ENCODE measurements around the gene TEK.
"Not testable (repeated sequence)": the region's sequence is repeated elsewhere in the genome, so short reads cannot be mapped to it uniquely, and the experiment has no call there.

Gene TEK

GRCh38 chr9:27182421-27182820, 73.4 kb downstream of the TEK start:
- DNase-seq = no peak

- DNase-seq = no peak
These were observed 74.1 kb downstream of the TEK start for GRCh38 chr9:27183131-27183530.

GRCh38 chr9:27183701-27184100, 74.7 kb downstream of the TEK start:
- no peak for DNase-seq

- no peak for DNase-seq
These were observed 75.7 kb downstream of the TEK start for GRCh38 chr9:27184556-27185351.

- no peak for DNase-seq
These were observed 79.4 kb downstream of the TEK start for GRCh38 chr9:27188426-27188825.

GRCh38 chr9:27189426-27189825, 80.4 kb downstream of the TEK start:
- DNase-seq = no peak

GRCh38 chr9:27192291-27192960, 83.4 kb downstream of the TEK start:
- DNase-seq = no peak

GRCh38 chr9:27193886-27194285, 84.9 kb downstream of the TEK start:
- DNase-seq = no peak

- no peak for DNase-seq
These were observed 85.5 kb downstream of the TEK start for GRCh38 chr9:27194401-27195091.

- no peak for DNase-seq
These were observed 86.2 kb downstream of the TEK start for GRCh38 chr9:27195191-27195590.

GRCh38 chr9:27196383-27196782, 87.4 kb downstream of the TEK start:
- DNase-seq = no peak

- no peak for DNase-seq
These were observed 89.2 kb downstream of the TEK start for GRCh38 chr9:27198190-27198589.

GRCh38 chr9:27202056-27202455, 93.0 kb downstream of the TEK start:
- no peak for DNase-seq

GRCh38 chr9:27203783-27204182, 94.8 kb downstream of the TEK start:
- no peak for DNase-seq

- no peak for DNase-seq
These were observed 95.6 kb downstream of the TEK start for GRCh38 chr9:27204578-27204977.

- DNase-seq = no peak
These were observed 96.2 kb downstream of the TEK start for GRCh38 chr9:27205198-27205597.

GRCh38 chr9:27206041-27206440, 97.0 kb downstream of the TEK start:
- DNase-seq = no peak

GRCh38 chr9:27209034-27209433, 100.0 kb downstream of the TEK start:
- no peak for DNase-seq

- DNase-seq = no peak
These were observed 101.6 kb downstream of the TEK start for GRCh38 chr9:27210588-27210987.

GRCh38 chr9:27212191-27212590, 103.2 kb downstream of the TEK start:
- no peak for DNase-seq

GRCh38 chr9:27212621-27213020, 103.6 kb downstream of the TEK start:
- no peak for DNase-seq

- no peak for DNase-seq
These were observed 118.2 kb downstream of the TEK start for GRCh38 chr9:27227192-27227591.

GRCh38 chr9:27239648-27240047, 130.6 kb downstream of the TEK start:
- DNase-seq = not testable (repeated sequence)

GRCh38 chr9:27247756-27248155, 138.7 kb downstream of the TEK start:
- DNase-seq = no peak
